Calu3 (cell line): ENCODE measurements around the gene USP40. TPM values are rescaled to one million over a fixed set of nuclear protein-coding genes. Genes with fewer than 3 reads are reported as not detected.

Source experiments
- BruUV-seq: library from RNA; stranded (reverse); fragments of 400-500 nt; replicated peaks from 2 replicates; lab custom pipeline; 2021; lab: Mats Ljungman, UMichigan
- CTCF ChIA-PET: fragments of 300-600 bp; sonication (Branson Sonifier 250); formaldehyde crosslinking; loops from one replicate; lab custom pipeline; 2022; ENCODE audit warnings: antibody characterized with exemption; lab: Charles Lee
- DNase-seq: peaks from one replicate; pipeline ENCODE4 v3.0.0; 2022
- H3K27ac Mint-ChIP-seq: one replicate; pipeline ENCODE4 v1.8.0; 2022; ENCODE audit warnings: mixed read lengths; ENCODE audit not compliant: unreplicated experiment
- H3K27me3 Mint-ChIP-seq: one replicate; pipeline ENCODE4 v1.8.0; 2022; ENCODE audit warnings: mixed read lengths; ENCODE audit not compliant: unreplicated experiment
- H3K36me3 Mint-ChIP-seq: one replicate; pipeline ENCODE4 v1.8.0; 2022; ENCODE audit warnings: mild to moderate bottlenecking, moderate library complexity, mixed read lengths; ENCODE audit not compliant: insufficient read depth, unreplicated experiment
- H3K4me1 Mint-ChIP-seq: one replicate; pipeline ENCODE4 v1.8.0; 2022; ENCODE audit warnings: mild to moderate bottlenecking, low read depth, mixed read lengths; ENCODE audit not compliant: unreplicated experiment
- H3K4me3 Mint-ChIP-seq: one replicate; pipeline ENCODE4 v1.8.0; 2022; ENCODE audit warnings: mild to moderate bottlenecking, low read depth, moderate library complexity, mixed read lengths; ENCODE audit not compliant: unreplicated experiment
- H3K9me3 Mint-ChIP-seq: one replicate; pipeline ENCODE4 v1.8.0; 2022; ENCODE audit warnings: low read depth, mixed read lengths; ENCODE audit not compliant: unreplicated experiment
- intact Hi-C: fragments of 100-400 bp; cut with micrococcal nuclease; formaldehyde crosslinking; loops from one replicate; pipeline ENCODE4 v1.10.0; 2022; ENCODE audit not compliant: unreplicated experiment
- total RNA-seq: library from RNA; stranded (reverse); gene quantifications from 2 replicates; pipeline ENCODE4 v1.2.3, GENCODE V29; 2022
- TF ChIP-seq, protein P1 (sequence below): fragments of 200-600 bp; IDR thresholded peaks from one replicate; pipeline ENCODE4 v1.8.0; 2022; ENCODE audit warnings: antibody characterized with exemption; ENCODE audit not compliant: unreplicated experiment

USP40 gene
- total RNA-seq, 1 experiment from 2014 or later: 44.2 TPM

DNA sequence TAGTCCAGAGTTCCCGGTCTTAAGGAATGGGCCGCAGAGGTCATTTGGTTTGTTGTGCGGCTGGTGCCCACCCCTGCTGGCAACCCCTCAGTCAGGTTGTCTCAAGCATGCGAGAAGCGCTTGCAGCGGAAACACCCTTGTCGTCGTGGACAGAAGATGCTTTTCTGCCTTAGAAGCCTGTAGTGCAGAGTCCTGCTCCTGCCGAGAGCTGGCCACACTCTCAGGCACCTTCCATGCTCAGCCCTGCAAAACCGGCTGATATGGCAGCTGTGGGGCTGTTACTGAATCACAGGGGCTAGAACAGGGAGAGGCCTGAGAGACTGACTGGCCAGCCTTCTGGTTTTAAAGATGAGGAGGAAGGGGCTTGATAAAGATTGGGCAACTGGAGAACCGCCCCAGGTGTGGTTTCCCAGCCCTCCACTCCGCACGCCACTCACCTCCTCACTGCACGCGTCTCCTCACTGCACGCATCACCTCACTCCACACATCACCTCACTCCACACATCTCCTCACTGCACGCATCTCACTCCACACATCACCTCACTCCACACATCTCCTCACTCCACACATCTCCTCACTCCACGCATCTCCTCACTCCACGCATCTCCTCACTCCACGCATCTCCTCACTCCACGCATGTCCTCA is 103.6 kb downstream of the USP40 start:
- H3K4me3 Mint-ChIP-seq: no peak overlapping the region
- no peak overlapping the region for H3K27ac Mint-ChIP-seq
- peaks cover 42% of the 10 kb centered on the region for H3K36me3 Mint-ChIP-seq
- H3K27me3 Mint-ChIP-seq: no peaks in the 10 kb centered on the region
- TF ChIP-seq, protein P1, sequence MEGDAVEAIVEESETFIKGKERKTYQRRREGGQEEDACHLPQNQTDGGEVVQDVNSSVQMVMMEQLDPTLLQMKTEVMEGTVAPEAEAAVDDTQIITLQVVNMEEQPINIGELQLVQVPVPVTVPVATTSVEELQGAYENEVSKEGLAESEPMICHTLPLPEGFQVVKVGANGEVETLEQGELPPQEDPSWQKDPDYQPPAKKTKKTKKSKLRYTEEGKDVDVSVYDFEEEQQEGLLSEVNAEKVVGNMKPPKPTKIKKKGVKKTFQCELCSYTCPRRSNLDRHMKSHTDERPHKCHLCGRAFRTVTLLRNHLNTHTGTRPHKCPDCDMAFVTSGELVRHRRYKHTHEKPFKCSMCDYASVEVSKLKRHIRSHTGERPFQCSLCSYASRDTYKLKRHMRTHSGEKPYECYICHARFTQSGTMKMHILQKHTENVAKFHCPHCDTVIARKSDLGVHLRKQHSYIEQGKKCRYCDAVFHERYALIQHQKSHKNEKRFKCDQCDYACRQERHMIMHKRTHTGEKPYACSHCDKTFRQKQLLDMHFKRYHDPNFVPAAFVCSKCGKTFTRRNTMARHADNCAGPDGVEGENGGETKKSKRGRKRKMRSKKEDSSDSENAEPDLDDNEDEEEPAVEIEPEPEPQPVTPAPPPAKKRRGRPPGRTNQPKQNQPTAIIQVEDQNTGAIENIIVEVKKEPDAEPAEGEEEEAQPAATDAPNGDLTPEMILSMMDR: no peak
- BruUV-seq: no TSS peak
- CTCF ChIA-PET: no interaction called here
- H3K4me1 Mint-ChIP-seq: peaks cover 19% of the 10 kb centered on the region
- no peaks in the 10 kb centered on the region for H3K9me3 Mint-ChIP-seq
- intact Hi-C loops: no loop called here
- DNase-seq: no peak

DNA sequence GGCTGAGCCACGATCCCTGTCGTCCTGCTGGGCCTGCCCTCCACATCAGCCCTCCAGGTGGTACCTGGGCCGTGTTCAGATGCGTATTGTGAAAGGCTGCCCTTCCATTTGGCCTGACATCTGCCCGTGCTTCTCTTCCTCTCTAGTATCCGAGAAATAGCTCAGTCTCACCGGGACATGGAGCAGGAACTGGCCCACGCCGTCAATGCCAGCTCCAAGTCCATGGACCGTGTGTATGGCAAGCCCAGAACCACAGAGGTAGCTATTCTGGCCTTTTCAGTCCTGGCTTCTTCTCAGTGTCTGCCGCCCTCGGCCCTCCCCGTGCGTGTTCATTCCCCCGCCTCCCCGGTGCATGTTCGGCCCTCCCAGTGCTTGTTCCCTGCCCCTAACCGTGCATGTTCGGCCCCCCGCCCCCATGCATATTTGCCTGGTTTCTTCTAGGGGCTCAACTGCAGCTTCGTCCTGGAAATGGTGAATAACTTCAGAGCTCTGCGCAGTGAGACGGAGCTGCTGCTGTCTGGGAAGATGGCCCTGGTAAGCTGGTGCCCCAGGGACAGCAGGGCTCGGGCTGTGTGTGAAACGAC is 104.3 kb downstream of the USP40 start:
- H3K27ac Mint-ChIP-seq: no peak overlapping the region
- no TSS peak for BruUV-seq
- no peak for DNase-seq
- no peaks in the 10 kb centered on the region for H3K27me3 Mint-ChIP-seq
- H3K4me1 Mint-ChIP-seq: peaks cover 19% of the 10 kb centered on the region
- no peaks in the 10 kb centered on the region for H3K9me3 Mint-ChIP-seq
- CTCF ChIA-PET: no interaction called here
- H3K36me3 Mint-ChIP-seq: peaks cover 40% of the 10 kb centered on the region
- intact Hi-C loops: no loop called here
- no peak overlapping the region for H3K4me3 Mint-ChIP-seq
- TF ChIP-seq, protein P1: no peak

DNA sequence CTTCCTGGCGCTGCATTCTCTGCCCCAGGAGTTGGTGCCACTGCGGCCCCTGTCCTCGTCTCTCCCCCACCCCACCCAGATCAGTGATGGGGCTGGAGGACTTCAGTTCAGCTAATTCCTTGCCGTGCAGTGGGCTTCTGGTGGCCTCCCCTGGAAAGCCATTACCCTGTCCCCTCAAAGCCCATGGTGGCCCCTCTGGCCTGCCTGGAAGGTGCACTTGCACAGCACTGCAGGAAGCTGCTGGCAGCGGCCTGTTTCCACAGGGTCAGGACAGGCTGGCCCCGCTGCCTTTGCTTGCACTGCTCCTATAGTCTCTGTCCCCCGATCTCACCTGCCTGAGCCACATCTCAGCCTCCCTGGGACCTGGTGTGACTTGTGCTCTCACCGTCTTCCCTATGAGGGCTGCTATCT is 105.1 kb downstream of the USP40 start:
- CTCF ChIA-PET: no interaction called here
- no peak for DNase-seq
- Mint-ChIP-seq H3K9me3 (no peaks in the 10 kb centered on the region), H3K36me3 (peaks cover 39% of the 10 kb centered on the region), H3K27me3 (no peaks in the 10 kb centered on the region), H3K27ac (peak overlapping the region; percentile 64), H3K4me3 (no peak overlapping the region), H3K4me1 (peaks cover 19% of the 10 kb centered on the region)
- no TSS peak for BruUV-seq
- intact Hi-C loops: no loop called here
- TF ChIP-seq, protein P1: no peak

DNA sequence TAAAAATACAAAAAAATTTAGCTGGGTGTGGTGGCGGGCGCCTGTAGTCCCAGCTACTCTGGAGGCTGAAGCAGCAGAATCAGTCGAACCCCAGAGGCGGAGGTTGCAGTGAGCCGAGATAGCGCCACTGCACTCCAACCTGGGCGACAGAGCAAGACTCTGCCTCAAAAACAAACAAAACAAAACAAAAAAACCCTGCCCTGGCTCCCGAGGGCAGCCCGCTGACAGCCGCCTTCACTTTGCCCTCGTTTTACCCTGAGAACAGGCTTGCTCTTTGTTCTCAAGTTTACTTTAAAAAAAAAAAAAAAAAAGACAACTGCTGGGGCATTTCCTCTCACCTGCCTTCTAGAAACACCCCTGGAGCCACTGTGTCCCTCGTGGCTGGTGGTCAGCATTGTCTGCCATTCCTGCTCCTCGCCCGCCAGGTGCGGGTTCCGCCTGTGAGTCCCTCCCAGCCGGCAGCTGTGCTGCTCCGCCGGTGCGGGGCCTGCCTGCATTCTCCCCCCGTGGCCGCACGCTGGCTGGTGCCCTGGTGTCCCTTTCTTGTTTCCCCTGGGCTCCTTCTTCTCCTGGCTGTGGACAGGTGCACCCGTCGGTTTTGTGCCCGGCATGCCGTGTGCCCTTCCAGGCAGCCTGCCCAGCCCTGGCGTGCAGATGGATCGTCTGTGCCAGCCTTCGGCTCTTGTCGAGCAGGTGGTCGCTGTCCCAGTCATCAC is 105.7 kb downstream of the USP40 start:
- H3K36me3 Mint-ChIP-seq: peaks cover 39% of the 10 kb centered on the region
- no TSS peak for BruUV-seq
- intact Hi-C loops: no loop called here

More for the DNA sequence above, 105.7 kb downstream of the USP40 start:
- H3K9me3 Mint-ChIP-seq: no peaks in the 10 kb centered on the region
- H3K4me1 Mint-ChIP-seq: peaks cover 19% of the 10 kb centered on the region
- peak; percentile 57 for DNase-seq
- peak overlapping the region; percentile 64 for H3K27ac Mint-ChIP-seq
- TF ChIP-seq, protein P1: no peak
- CTCF ChIA-PET: no interaction called here
- no peak overlapping the region for H3K4me3 Mint-ChIP-seq
- no peaks in the 10 kb centered on the region for H3K27me3 Mint-ChIP-seq
